ENCODE measurements around the gene IL1RN. TPM values are rescaled to one million over a fixed set of nuclear protein-coding genes. Genes with fewer than 3 reads are reported as not detected.

The IL1RN gene
- polyA plus RNA-seq, 3 donors: 89.9 to 109 (median 92.0) TPM

DNA sequence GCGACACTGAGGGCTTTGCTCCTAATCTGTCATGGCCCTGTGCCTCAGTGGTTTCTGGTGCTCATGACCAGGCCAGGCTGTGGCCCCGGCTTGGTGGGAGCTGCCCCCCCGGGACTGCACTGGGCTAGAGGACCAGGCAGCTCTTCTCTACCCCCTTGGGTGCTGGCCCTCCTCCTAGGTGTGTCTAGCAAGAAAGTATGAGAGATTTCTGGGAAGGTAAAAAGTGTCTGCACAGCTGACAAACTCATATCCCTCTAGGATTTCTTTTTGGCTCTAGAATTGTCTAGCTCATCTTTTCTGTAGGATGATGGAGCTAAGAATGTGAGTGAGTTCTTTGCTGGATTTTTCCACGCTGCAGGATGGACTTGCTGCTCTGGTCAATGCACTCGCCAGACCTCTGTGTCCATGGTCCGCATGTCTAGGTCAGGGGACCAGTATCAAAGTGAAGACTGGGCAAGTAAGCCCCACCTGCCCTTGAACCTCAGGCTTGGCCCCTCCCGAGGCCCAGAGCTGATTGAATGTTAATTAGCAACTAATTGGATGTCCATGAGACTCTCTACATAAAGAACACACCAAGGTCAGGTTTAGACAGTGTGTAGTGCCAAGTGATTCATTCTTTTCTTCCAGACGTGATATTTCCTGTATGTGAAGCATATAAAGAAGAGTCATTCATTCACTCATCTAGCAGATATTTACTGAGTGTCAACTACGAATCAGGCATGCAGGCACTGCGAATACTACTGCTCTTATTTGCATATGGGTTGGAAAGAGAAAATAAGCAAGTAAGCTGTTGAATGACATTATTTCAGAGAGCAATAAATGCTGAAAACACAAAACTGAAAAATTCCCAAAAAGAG lies 30.7 kb downstream of the IL1RN start:
- Histone ChIP-seq H3K36me3 (replicated peaks in 1 of 2; ENCODE audit: control insufficient read depth in 1 of 2, insufficient read depth in 2 of 2, low read length in 2 of 2) (no peaks in the 10 kb centered on the region), H3K79me2 (ENCODE audit: insufficient read depth, low read length) (no peaks in the 10 kb centered on the region), H3K9me3 (replicated peaks in 1 of 2; ENCODE audit: control insufficient read depth in 1 of 2, insufficient read depth in 1 of 2, low read length in 2 of 2) (no peaks in the 10 kb centered on the region), H3K4me2 (replicated peaks; ENCODE audit: extremely low read depth, low read length, poor library complexity, severe bottlenecking) (peak overlapping the region; percentile 76), H3K4me3 (replicated peaks in 1 of 3; ENCODE audit: low read depth in 2 of 3, low read length in 3 of 3) (peak overlapping the region; percentile 41 to 75 (median 43)), H3K27ac (ENCODE audit: low read depth in 1 of 2, low read length in 2 of 2) (no peak overlapping the region), H3K4me1 (ENCODE audit: control insufficient read depth in 1 of 2, insufficient read depth in 2 of 2, low read length in 2 of 2) (peaks cover 6 to 13% of the 10 kb centered on the region in 2 donors), H3K27me3 (ENCODE audit: control insufficient read depth in 2 of 2, insufficient read depth in 2 of 2, low read length in 2 of 2) (peaks cover 7 to 18% of the 10 kb centered on the region in 2 donors), H3K9ac (ENCODE audit: insufficient read depth, low read length, poor library complexity, severe bottlenecking) (peak overlapping the region; percentile 33), H2AFZ (ENCODE audit: insufficient read depth, low read depth, low read length, poor library complexity, severe bottlenecking) (peak overlapping the region; percentile 92), H4K20me1 (ENCODE audit: insufficient read depth, low read length) (no peaks in the 10 kb centered on the region)
- Mint-ChIP-seq H3K9me3 (peaks cover 0 to 2% (median 0%) of the 10 kb centered on the region in 7 donors), H3K4me3 (peak overlapping the region; percentile 74 to 88), H3K27me3 (ENCODE audit: low read depth in 3 of 3) (peaks cover 12 to 18% (median 16%) of the 10 kb centered on the region in 3 donors), H3K4me1 (peaks cover 11% of the 10 kb centered on the region), H3K36me3 (peaks cover 0 to 7% of the 10 kb centered on the region in 2 donors), H3K27ac (peak overlapping the region in 1 of 7 donors; percentile 4)
- no peak for DNase-seq
- WGBS (ENCODE audit: insufficient coverage): 50% methylated on average over 2 of the region's 10 CpGs
- intact Hi-C loops (cut with micrococcal nuclease): no loop called here
- TF ChIP-seq, protein P1, sequence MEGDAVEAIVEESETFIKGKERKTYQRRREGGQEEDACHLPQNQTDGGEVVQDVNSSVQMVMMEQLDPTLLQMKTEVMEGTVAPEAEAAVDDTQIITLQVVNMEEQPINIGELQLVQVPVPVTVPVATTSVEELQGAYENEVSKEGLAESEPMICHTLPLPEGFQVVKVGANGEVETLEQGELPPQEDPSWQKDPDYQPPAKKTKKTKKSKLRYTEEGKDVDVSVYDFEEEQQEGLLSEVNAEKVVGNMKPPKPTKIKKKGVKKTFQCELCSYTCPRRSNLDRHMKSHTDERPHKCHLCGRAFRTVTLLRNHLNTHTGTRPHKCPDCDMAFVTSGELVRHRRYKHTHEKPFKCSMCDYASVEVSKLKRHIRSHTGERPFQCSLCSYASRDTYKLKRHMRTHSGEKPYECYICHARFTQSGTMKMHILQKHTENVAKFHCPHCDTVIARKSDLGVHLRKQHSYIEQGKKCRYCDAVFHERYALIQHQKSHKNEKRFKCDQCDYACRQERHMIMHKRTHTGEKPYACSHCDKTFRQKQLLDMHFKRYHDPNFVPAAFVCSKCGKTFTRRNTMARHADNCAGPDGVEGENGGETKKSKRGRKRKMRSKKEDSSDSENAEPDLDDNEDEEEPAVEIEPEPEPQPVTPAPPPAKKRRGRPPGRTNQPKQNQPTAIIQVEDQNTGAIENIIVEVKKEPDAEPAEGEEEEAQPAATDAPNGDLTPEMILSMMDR (IDR thresholded peaks at IDR 0.05): no peak

GRCh38 chr2:113158884-113159553 lies 31.6 kb downstream of the IL1RN start:
- Mint-ChIP-seq H3K27me3 (ENCODE audit: low read depth in 3 of 3) (peaks cover 12 to 16% (median 16%) of the 10 kb centered on the region in 3 donors), H3K4me3 (no peak overlapping the region), H3K27ac (no peak overlapping the region)

More at GRCh38 chr2:113158884-113159553, 31.6 kb downstream of the IL1RN start:
- no peaks in the 10 kb centered on the region for H4K20me1 ChIP-seq (ENCODE audit: insufficient read depth, low read length)
- WGBS (ENCODE audit: insufficient coverage): 97% methylated on average over 3 of the region's 4 CpGs
- H3K4me2 ChIP-seq (replicated peaks; ENCODE audit: extremely low read depth, low read length, poor library complexity, severe bottlenecking): no peak overlapping the region
- no peak overlapping the region for H3K27ac ChIP-seq (ENCODE audit: low read depth in 1 of 2, low read length in 2 of 2)
- H3K36me3 ChIP-seq (replicated peaks in 1 of 2; ENCODE audit: control insufficient read depth in 1 of 2, insufficient read depth in 2 of 2, low read length in 2 of 2): no peaks in the 10 kb centered on the region
- H3K9me3 ChIP-seq (replicated peaks in 1 of 2; ENCODE audit: control insufficient read depth in 1 of 2, insufficient read depth in 1 of 2, low read length in 2 of 2): no peaks in the 10 kb centered on the region
- no peak overlapping the region for H3K9ac ChIP-seq (ENCODE audit: insufficient read depth, low read length, poor library complexity, severe bottlenecking)
- peaks cover 7 to 18% of the 10 kb centered on the region in 2 donors for H3K27me3 ChIP-seq (ENCODE audit: control insufficient read depth in 2 of 2, insufficient read depth in 2 of 2, low read length in 2 of 2)
- DNase-seq: no peak
- no peaks in the 10 kb centered on the region for H3K79me2 ChIP-seq (ENCODE audit: insufficient read depth, low read length)
- H3K4me1 ChIP-seq (ENCODE audit: control insufficient read depth in 1 of 2, insufficient read depth in 2 of 2, low read length in 2 of 2): peaks cover 6 to 13% of the 10 kb centered on the region in 2 donors
- peaks cover 0 to 2% (median 0%) of the 10 kb centered on the region in 7 donors for H3K9me3 Mint-ChIP-seq
- TF ChIP-seq, protein P1 (IDR thresholded peaks at IDR 0.05): no peak
- intact Hi-C loops (cut with micrococcal nuclease): no loop called here
- H3K4me1 Mint-ChIP-seq: peaks cover 11% of the 10 kb centered on the region
- no peak overlapping the region for H3K4me3 ChIP-seq (replicated peaks in 1 of 3; ENCODE audit: low read depth in 2 of 3, low read length in 3 of 3)
- no peak overlapping the region for H2AFZ ChIP-seq (ENCODE audit: insufficient read depth, low read depth, low read length, poor library complexity, severe bottlenecking)
- peaks cover 0 to 7% of the 10 kb centered on the region in 2 donors for H3K36me3 Mint-ChIP-seq
